IMR-90 (cell line): ENCODE results near the gene DCUN1D4. TPM values are rescaled to one million over a fixed set of nuclear protein-coding genes. Genes with fewer than 3 reads are reported as not detected.

ENCODE experiments used
- ATAC-seq: fragments of 200-7000 bp; cut with Tn5 transposase; 2 replicates; pipeline ENCODE4 v1.9.1; 2020; ENCODE audit warnings: low read depth, mild to moderate bottlenecking, moderate library complexity
- BruUV-seq: library from RNA; stranded (reverse); fragments of 400-500 nt; replicated peaks from 2 replicates; lab custom pipeline; 2021; lab: Mats Ljungman, UMichigan
- CTCF ChIA-PET: fragments of 300-600 bp; formaldehyde crosslinking; extraction: SDS; loops from one replicate; lab custom pipeline; 2021; ENCODE audit warnings: antibody characterized with exemption; lab: Yijun Ruan, JAX
- POLR2A ChIA-PET: fragments of 300-600 bp; sonication (Branson Sonifier 250); formaldehyde crosslinking; loops from one replicate; lab custom pipeline; 2022; ENCODE audit warnings: antibody characterized with exemption; ENCODE audit not compliant: unreplicated experiment; lab: Charles Lee
- DNase-seq: peaks from one replicate; pipeline ENCODE4 v3.0.0; 2013
- H2AFZ ChIP-seq: replicated peaks from 2 replicates; pipeline ENCODE3; 2013; ENCODE audit warnings: low read length, mild to moderate bottlenecking; ENCODE audit not compliant: poor library complexity
- H2AK5ac ChIP-seq: 2 replicates; pipeline ENCODE4 v1.6.1; 2013; ENCODE audit warnings: low read depth, low read length, inconsistent platforms
- H2AK9ac ChIP-seq: replicated peaks from 2 replicates; pipeline ENCODE3; 2013; ENCODE audit warnings: mild to moderate bottlenecking, low read depth, low read length, moderate library complexity; ENCODE audit not compliant: poor library complexity
- H2BK120ac ChIP-seq: 2 replicates; pipeline ENCODE4 v1.6.1; 2013; ENCODE audit warnings: low read depth, low read length, inconsistent platforms
- H2BK15ac ChIP-seq: 3 replicates; pipeline ENCODE4 v1.6.1; 2013; ENCODE audit warnings: low read depth, low read length, inconsistent platforms
- H2BK20ac ChIP-seq: 2 replicates; pipeline ENCODE4 v1.6.1; 2013; ENCODE audit warnings: low read depth, mild to moderate bottlenecking, inconsistent platforms, low read length, moderate library complexity
- H2BK5ac ChIP-seq: 2 replicates; pipeline ENCODE4 v1.6.1; 2013; ENCODE audit warnings: mild to moderate bottlenecking, low read depth, low read length, inconsistent platforms; ENCODE audit not compliant: poor library complexity, severe bottlenecking
- H3K14ac ChIP-seq: replicated peaks from 2 replicates; pipeline ENCODE4 v1.6.1; 2013; ENCODE audit warnings: low read depth, low read length, inconsistent platforms
- H3K18ac ChIP-seq: 2 replicates; pipeline ENCODE4 v1.6.1; 2013; ENCODE audit warnings: low read depth, low read length, control low read depth
- H3K23ac ChIP-seq: 2 replicates; pipeline ENCODE4 v1.6.1; 2013; ENCODE audit warnings: low read depth, low read length, inconsistent platforms
- H3K27ac ChIP-seq: 2 replicates; pipeline ENCODE4 v1.5.1; 2013; ENCODE audit warnings: mild to moderate bottlenecking, control low read depth, low read length; ENCODE audit not compliant: insufficient read depth
- H3K27me3 ChIP-seq: 2 replicates; pipeline ENCODE4 v1.6.1; 2013; ENCODE audit warnings: low read length; ENCODE audit not compliant: control insufficient read depth, insufficient read depth
- H3K36me3 ChIP-seq: 2 replicates; pipeline ENCODE4 v1.6.1; 2013; ENCODE audit warnings: low read length, mixed read lengths; ENCODE audit not compliant: control insufficient read depth, insufficient read depth
- H3K4ac ChIP-seq: 2 replicates; pipeline ENCODE4 v1.6.1; 2013; ENCODE audit warnings: low read depth, low read length, inconsistent platforms
- H3K4me1 ChIP-seq: 2 replicates; pipeline ENCODE4 v1.6.1; 2013; ENCODE audit warnings: low read length, mixed read lengths; ENCODE audit not compliant: control insufficient read depth, insufficient read depth
- H3K4me2 ChIP-seq: 2 replicates; pipeline ENCODE4 v1.6.1; 2013; ENCODE audit warnings: low read depth, mild to moderate bottlenecking, control low read depth, low read length, moderate library complexity
- H3K4me3 ChIP-seq: 2 replicates; pipeline ENCODE4 v1.5.1; 2013; ENCODE audit warnings: low read depth, mild to moderate bottlenecking, control low read depth, low read length, moderate library complexity; ENCODE audit not compliant: insufficient read depth
- H3K56ac ChIP-seq: 2 replicates; pipeline ENCODE4 v1.6.1; 2013; ENCODE audit warnings: low read length, inconsistent platforms; ENCODE audit not compliant: insufficient read depth; ENCODE audit errors: extremely low read depth
- H3K79me1 ChIP-seq, 2 experiments: 2 replicates each; pipeline ENCODE4 v1.6.1; 2013; ENCODE audit warnings: low read length in 2 of 2, inconsistent platforms in 1 of 2, low read depth in 1 of 2
- H3K9ac ChIP-seq: 2 replicates; pipeline ENCODE4 v1.6.1; 2013; ENCODE audit warnings: low read depth, low read length, control low read depth
- H3K9me1 ChIP-seq: 2 replicates; pipeline ENCODE4 v1.6.1; 2013; ENCODE audit warnings: low read length, inconsistent platforms; ENCODE audit not compliant: insufficient read depth
- H3K9me3 ChIP-seq: 2 replicates; pipeline ENCODE4 v1.6.1; 2013; ENCODE audit warnings: low read length; ENCODE audit not compliant: control insufficient read depth, insufficient read depth
- H4K20me1 ChIP-seq: 2 replicates; pipeline ENCODE4 v1.6.1; 2013; ENCODE audit warnings: low read length, inconsistent platforms; ENCODE audit not compliant: insufficient read depth
- H4K5ac ChIP-seq: 2 replicates; pipeline ENCODE4 v1.6.1; 2013; ENCODE audit warnings: mild to moderate bottlenecking, low read depth, low read length, control low read depth
- H4K8ac ChIP-seq, 2 experiments: 2 replicates each; pipeline ENCODE4 v1.6.1; 2013; ENCODE audit warnings: low read depth in 2 of 2, low read length in 2 of 2, control low read depth in 1 of 2, inconsistent platforms in 1 of 2
- H4K91ac ChIP-seq: 2 replicates; pipeline ENCODE4 v1.6.1; 2013; ENCODE audit warnings: low read depth, low read length, inconsistent platforms; ENCODE audit not compliant: insufficient read depth
- CEBPB ChIP-seq: IDR thresholded peaks from 2 replicates; pipeline ENCODE4 v1.6.1; 2012; ENCODE audit warnings: low read depth, low read length, improper control_type of control experiment
- FOS ChIP-seq: fragments of 150-350 bp; IDR thresholded peaks from 2 replicates; pipeline ENCODE4 v1.6.1; 2016; ENCODE audit warnings: low read depth, low read length
- MAFK ChIP-seq: IDR thresholded peaks from 2 replicates; pipeline ENCODE4 v1.6.1; 2012; ENCODE audit warnings: low read depth, low read length, improper control_type of control experiment
- MAZ ChIP-seq: IDR thresholded peaks from 2 replicates; pipeline ENCODE4 v1.6.1; 2012; ENCODE audit warnings: low read depth, mild to moderate bottlenecking, low read length, improper control_type of control experiment, moderate library complexity, borderline replicate concordance
- POLR2A ChIP-seq: IDR thresholded peaks from 2 replicates; pipeline ENCODE4 v1.6.1; 2012; ENCODE audit warnings: mild to moderate bottlenecking, low read depth, low read length
- RAD21 ChIP-seq: IDR thresholded peaks from 2 replicates; pipeline ENCODE4 v1.6.1; 2012; ENCODE audit warnings: low read length, improper control_type of control experiment
- RFX5 ChIP-seq: IDR thresholded peaks from 2 replicates; pipeline ENCODE4 v1.8.0; 2012; ENCODE audit warnings: low read depth, mild to moderate bottlenecking, low read length, moderate library complexity
- SMC3 ChIP-seq: fragments of 150-350 bp; IDR thresholded peaks from 2 replicates; pipeline ENCODE4 v1.6.1; 2016; ENCODE audit warnings: low read depth, mild to moderate bottlenecking, antibody characterized with exemption, low read length, moderate library complexity
- USF2 ChIP-seq: fragments of 150-350 bp; IDR thresholded peaks from 2 replicates; pipeline ENCODE4 v1.6.1; 2017; ENCODE audit warnings: mild to moderate bottlenecking, antibody characterized with exemption, low read length, low read depth
- WGBS, 2 experiments: methylation state at CpG; one replicate each; pipeline versions ENCODE4 v1.1.5 to v1.1.7; 2013; ENCODE audit warnings: missing lambda C conversion rate in 2 of 2; ENCODE audit not compliant: insufficient read length in 1 of 2; ENCODE audit errors: extremely low coverage in 2 of 2; 5-methylcytosine and 5-hydroxymethylcytosine counted together
- dilution Hi-C: fragments of 300-500 bp; cut with HindIII; formaldehyde crosslinking; loops from one replicate; pipeline ENCODE4 v1.14.3; 2018; ENCODE audit warnings: low sequenced_read_pairs; ENCODE audit not compliant: unreplicated experiment
- in situ Hi-C: fragments of 300-500 bp; cut with MboI; formaldehyde crosslinking; loops from 3 replicates; pipeline ENCODE4 v1.14.3; 2019; ENCODE audit warnings: low sequenced_read_pairs, inconsistent platforms, mixed read lengths
- intact Hi-C: fragments of 100-400 bp; cut with micrococcal nuclease; formaldehyde crosslinking; loops from 2 replicates; pipeline ENCODE4 v1.10.0; 2022
- polyA plus RNA-seq, 3 experiments: library from polyadenylated mRNA; depleted of rRNA; stranded (reverse); fragments of >200 nt; gene quantifications; 2 replicates each; pipeline ENCODE4 v1.2.3, GENCODE V29; 2012; ENCODE audit warnings: low replicate concordance in 1 of 3
- total RNA-seq: library from RNA; depleted of rRNA; stranded (reverse); fragments of >200 nt; gene quantifications from 2 replicates; pipeline ENCODE4 v1.2.3, GENCODE V29; 2012

The DCUN1D4 gene
- total and polyA plus RNA-seq, 2 of the 4 experiments (the other 2 are of a cell fraction) = 31.0 to 44.3 TPM

GRCh38 chr4:51884055-51884454 is 41.1 kb downstream of the DCUN1D4 start:
- Histone ChIP-seq H4K91ac (no peak overlapping the region), H3K4ac (no peak overlapping the region), H3K27me3 (no peaks in the 10 kb centered on the region), H3K4me2 (no peak overlapping the region), H3K18ac (no peak overlapping the region), H2AK5ac (no peak overlapping the region), H3K4me1 (no peaks in the 10 kb centered on the region), H4K20me1 (no peaks in the 10 kb centered on the region), H3K27ac (no peak overlapping the region), H2AFZ (no peak overlapping the region), H2BK15ac (no peak overlapping the region), H3K23ac (no peak overlapping the region), H3K9me3 (no peaks in the 10 kb centered on the region), H3K9me1 (no peaks in the 10 kb centered on the region), H2BK120ac (no peak overlapping the region), H3K79me1 (peaks cover 2 to 5% of the 10 kb centered on the region in 2 experiments; a peak in 2 of 4 replicates), H3K36me3 (peaks cover 37% of the 10 kb centered on the region), H4K8ac (no peak overlapping the region), H3K56ac (no peak overlapping the region), H2BK5ac (no peak overlapping the region), H2BK20ac (no peak overlapping the region), H3K14ac (no peak overlapping the region), H4K5ac (no peak overlapping the region), H2AK9ac (no peak overlapping the region), H3K4me3 (no peak overlapping the region), H3K9ac (no peak overlapping the region)
- ChIA-PET POLR2A (no interaction called here), CTCF (interaction anchor here (0.6 to 2.1 kb wide), 2 partner anchors 22 to 1124 kb away, joined by 3 to 5 read pairs; no protein-coding TSS in a partner anchor)
- in situ Hi-C loops = no loop called here
- no TSS peak for BruUV-seq
- DNase-seq (no peak), ATAC-seq (no peak)
- no peak for TF ChIP-seq USF2
- TF ChIP-seq MAFK = no peak
- TF ChIP-seq RAD21 = no peak
- no peak for TF ChIP-seq CEBPB
- no peak for TF ChIP-seq SMC3
- TF ChIP-seq POLR2A = no peak
- no peak for TF ChIP-seq MAZ
- TF ChIP-seq FOS = no peak
- no peak for TF ChIP-seq RFX5
- dilution Hi-C loops = no loop called here
- WGBS, 2 experiments = no CpG with 5 or more reads among the region's 2 CpGs
- intact Hi-C loops = loop anchor here (10.0 kb wide), 1 partner anchor 1431 kb away; no protein-coding TSS in a partner anchor
